ENCODE measurements around the gene FRMD3.

Gene FRMD3

GRCh38 chr9:83219154-83219923 lies 318.9 kb downstream of the FRMD3 start:
- no peak for DNase-seq

GRCh38 chr9:83218411-83219090 lies 319.6 kb downstream of the FRMD3 start:
- DNase-seq: no peak

- DNase-seq: no peak
Observed at GRCh38 chr9:83209188-83209731, 328.9 kb downstream of the FRMD3 start.

GRCh38 chr9:83208065-83208850 lies 329.9 kb downstream of the FRMD3 start:
- no peak for DNase-seq

- no peak for DNase-seq
Observed at GRCh38 chr9:83204047-83204446, 334.2 kb downstream of the FRMD3 start.

- no peak for DNase-seq
Observed at GRCh38 chr9:83200531-83200930, 337.7 kb downstream of the FRMD3 start.

GRCh38 chr9:83199832-83200231 lies 338.4 kb downstream of the FRMD3 start:
- no peak for DNase-seq

GRCh38 chr9:83199240-83199639 lies 339.0 kb downstream of the FRMD3 start:
- DNase-seq: peak; percentile 50

- DNase-seq: no peak
Observed at GRCh38 chr9:83198371-83198770, 339.8 kb downstream of the FRMD3 start.

- no peak for DNase-seq
Observed at GRCh38 chr9:83197591-83197990, 340.6 kb downstream of the FRMD3 start.

- no peak for DNase-seq
Observed at GRCh38 chr9:83196946-83197345, 341.3 kb downstream of the FRMD3 start.

Data from NCI-H2227 treated with DMSO at 0.1 percent for 48 hours (cell line).